OCI-LY1 (cell line): ENCODE measurements around the gene C1orf116.

Source experiments
- EZH2 ChIP-seq: fragments of 200-600 bp; sonication (generic), shearing (Covaris generic); IDR thresholded peaks from 2 replicates; pipeline ENCODE4 v1.8.0; 2017; ENCODE audit warnings: borderline replicate concordance, mixed run types, mild to moderate bottlenecking, antibody characterized with exemption, low read length, moderate library complexity, mixed read lengths
- TF ChIP-seq, protein P1 (sequence below): fragments of 200-600 bp; sonication (generic), shearing (Covaris generic); IDR thresholded peaks from 2 replicates; pipeline ENCODE4 v1.5.1; 2017; ENCODE audit warnings: mild to moderate bottlenecking, antibody characterized with exemption, low read length, moderate library complexity, mixed read lengths

DNA sequence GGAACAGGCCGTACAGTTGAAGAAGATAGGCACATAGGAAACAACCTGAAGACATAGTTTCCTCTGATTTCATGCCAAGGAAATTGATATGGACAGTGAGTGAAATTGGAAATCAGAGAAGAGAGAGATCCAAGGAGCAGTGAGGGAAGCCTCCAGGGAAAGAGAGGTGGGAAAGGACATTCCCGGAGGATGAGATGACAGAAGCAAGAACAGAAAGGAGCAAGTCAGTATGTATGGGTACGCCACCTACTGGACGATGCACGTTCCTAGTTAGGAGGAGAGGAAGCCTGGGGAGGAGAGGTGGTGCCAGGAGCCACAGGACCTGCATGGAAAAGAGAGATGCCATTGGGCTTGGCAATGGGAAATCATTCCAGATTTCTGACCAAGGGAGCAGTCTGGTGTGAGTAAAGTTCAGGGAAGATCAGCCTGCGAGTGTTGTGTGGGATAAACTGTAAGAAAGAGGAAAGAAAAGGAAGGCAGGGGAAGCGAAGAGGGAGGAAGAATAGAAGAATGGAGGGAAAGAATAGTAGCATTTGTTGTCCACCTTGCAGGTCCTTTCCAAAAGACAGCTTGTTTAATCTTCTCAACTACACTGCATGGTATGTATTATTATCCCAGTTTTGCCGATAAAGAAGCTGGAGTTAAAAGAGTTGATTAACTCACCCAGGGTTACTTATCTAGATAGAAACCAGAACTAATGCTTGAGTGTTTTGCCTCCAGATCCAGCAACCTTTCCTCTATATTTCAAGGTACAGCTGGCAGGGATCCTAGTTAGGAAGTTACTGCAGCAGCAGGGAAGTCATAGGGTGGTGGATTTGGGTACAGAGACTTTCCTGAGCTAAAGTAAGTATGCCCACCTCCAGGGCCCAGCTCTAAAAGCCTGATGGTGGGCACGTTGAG, 27.4 kb downstream of the C1orf116 start:
- TF ChIP-seq, protein P1, sequence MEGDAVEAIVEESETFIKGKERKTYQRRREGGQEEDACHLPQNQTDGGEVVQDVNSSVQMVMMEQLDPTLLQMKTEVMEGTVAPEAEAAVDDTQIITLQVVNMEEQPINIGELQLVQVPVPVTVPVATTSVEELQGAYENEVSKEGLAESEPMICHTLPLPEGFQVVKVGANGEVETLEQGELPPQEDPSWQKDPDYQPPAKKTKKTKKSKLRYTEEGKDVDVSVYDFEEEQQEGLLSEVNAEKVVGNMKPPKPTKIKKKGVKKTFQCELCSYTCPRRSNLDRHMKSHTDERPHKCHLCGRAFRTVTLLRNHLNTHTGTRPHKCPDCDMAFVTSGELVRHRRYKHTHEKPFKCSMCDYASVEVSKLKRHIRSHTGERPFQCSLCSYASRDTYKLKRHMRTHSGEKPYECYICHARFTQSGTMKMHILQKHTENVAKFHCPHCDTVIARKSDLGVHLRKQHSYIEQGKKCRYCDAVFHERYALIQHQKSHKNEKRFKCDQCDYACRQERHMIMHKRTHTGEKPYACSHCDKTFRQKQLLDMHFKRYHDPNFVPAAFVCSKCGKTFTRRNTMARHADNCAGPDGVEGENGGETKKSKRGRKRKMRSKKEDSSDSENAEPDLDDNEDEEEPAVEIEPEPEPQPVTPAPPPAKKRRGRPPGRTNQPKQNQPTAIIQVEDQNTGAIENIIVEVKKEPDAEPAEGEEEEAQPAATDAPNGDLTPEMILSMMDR = peak; percentile 79
- no peak for TF ChIP-seq EZH2
